ENCODE measurements around the gene SCFD2. TPM values are rescaled to one million over a fixed set of nuclear protein-coding genes. Genes with fewer than 3 reads are reported as not detected.
A peak's percentile ranks its signal among the peaks of the same experiment; 100 is the strongest.
"Not testable (repeated sequence)": the region's sequence is repeated elsewhere in the genome, so short reads cannot be mapped to it uniquely, and the experiment has no call there.

Gene SCFD2
- 10.3 TPM for polyA plus RNA-seq (ENCODE audit: insufficient read length)

DNA sequence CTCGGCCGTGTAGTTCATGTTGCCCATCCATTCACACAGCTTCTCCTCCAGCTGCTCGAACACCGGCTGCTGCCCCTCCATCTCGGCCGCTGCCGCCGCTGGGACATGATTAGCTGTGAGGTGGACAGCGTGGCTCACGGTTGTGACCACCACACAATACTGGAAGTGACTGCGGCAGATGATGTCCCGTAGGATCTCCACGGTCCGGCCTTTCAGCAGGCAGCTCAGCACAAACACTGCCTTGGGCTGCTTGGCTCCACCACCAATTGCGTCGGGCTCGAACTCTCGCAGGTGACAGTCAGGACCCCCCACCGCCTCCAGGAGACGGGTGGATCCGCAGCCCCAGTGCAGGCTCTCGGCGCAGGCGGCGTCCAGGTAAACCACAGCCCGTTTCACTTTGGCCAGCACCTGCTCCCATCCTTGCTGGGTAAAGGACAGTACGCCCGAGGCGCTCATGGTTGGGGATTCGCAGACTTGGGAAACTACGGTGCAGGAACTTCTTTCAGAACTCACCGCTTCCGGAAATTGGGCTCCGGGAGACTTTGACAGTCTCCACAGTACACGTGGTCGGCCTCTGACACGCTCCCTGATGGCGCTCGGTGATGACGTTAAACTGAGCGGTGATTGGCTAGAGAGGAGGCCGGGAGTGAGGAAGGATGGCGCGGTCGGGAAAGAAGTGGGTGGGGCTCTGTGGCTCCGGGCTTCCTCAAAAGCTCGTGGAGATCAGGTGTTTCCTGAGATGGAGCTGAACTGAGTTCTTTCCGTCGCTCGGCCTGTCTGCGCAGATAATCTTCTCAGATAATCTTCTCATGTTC, at the start of gene SCFD2:
SCFD2 (minus strand) TSS at position 576 of the 815 bp plus-strand sequence.
- peak; percentile 98 for DNase-seq

GRCh38 chr4:53409479-53409878, 43.6 kb upstream of the SCFD2 start:
- DNase-seq = not testable (repeated sequence)

DNA sequence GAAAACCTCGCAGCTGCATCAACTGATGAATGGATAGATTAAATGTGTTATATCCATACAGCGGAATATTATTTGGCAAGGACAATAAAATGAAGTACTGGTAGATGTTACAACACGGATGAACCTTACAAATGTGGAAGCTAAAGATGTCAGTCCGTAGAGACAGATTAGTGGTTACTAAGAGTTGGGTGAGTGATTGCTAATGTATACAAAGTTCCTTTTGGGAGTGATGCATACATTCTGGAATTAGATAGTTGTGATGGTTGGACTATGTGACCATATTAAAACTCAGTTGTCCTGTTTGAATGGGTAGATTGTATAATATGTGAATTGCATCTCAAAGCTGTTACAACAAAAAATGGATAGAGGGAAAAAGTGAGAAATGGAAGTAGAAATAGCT, 14.4 kb upstream of the SCFD2 start:
- no peak for DNase-seq

GRCh38 chr4:53378171-53378482, 12.3 kb upstream of the SCFD2 start:
- no peak for DNase-seq

DNA sequence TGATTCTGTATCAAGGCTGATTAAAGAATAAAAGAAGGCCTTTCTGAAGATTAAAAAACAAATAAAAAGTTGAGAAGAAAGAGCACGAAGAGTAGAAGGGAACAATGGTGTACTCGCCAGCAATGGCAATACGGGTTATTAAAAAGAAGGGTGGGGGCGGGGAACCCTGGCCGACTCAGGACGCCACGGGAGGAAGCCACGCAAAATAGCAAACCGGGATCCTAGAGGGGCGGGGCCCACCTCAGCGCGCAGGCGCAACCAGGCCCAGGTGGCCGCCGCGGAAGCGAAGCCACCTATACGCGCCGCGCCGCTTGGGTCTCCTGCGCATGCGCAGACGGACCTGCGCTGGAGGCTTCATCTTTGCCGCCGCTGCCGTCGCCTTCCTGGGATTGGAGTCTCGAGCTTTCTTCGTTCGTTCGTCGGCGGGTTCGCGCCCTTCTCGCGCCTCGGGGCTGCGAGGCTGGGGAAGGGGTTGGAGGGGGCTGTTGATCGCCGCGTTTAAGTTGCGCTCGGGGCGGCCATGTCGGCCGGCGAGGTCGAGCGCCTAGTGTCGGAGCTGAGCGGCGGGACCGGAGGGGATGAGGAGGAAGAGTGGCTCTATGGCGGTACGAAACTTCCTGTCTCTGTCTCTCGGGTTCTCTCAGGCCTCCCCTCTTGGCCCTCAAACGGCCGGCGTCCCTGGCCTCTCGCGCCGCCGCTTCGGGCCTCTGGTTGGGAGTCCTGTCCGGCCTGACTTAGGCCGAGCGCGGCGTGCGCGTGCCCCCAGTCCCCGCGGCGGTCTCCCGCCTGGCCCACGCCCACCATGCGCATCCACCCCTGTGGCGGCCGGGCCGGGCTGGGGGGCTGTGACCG, 11.7 kb upstream of the SCFD2 start, which contains the start of gene FIP1L1:
FIP1L1 (plus strand) TSS at position 323 of the 852 bp plus-strand sequence; CDS start at position 521, 198 bp downstream.
- peak; percentile 96 for DNase-seq

DNA sequence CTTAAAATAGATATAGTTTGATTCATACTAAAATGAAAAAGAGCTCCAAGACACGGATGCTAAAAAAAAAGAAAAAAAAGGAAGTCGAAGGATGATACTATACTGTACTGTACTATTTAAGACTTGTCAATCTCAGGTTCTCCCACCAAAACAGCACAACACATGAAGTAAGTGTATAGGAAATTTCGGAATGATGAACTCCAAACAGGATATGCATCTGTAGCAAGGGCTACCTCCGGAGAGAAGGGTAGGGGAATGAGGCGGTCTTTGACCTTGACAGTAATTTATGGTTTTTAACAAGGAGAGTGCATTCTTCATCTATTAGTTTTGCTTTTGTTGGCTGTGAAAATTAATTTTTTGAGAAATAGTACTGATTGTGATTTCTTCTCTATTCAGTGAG, 11.0 kb upstream of the SCFD2 start:
- DNase-seq = no peak

GRCh38 chr4:53374777-53375258, 9.0 kb upstream of the SCFD2 start:
- DNase-seq = no peak

DNA sequence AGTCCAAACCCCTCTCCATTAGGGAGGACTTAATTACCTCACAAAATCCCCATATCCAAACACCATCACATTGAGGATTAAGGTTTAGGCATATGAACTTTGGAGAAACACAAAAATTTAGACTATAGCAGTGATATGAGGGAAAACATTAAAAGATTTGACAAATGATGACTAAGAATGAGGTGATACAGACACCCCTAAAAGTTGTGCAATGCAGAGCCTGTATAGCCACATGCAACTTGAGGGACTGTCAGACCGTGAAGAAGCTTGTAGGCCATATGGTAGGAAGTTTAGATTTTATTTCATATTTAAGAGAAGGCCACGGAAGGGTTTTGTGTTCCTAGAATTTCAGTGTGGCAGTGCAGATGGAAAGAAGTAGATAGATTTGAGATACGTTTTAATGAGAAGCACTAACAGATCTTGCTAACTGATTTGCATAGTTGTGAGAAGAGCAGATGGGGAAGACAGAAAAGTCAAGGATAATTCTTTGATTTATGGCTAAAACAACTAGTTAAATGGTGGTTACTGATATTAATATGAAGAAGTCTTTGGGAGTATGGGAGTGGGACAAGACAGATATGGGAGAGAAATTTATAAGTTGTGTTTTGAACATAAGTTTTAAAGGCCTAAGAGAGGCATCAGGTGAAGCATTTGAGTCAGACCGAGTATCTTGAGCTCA, 6.1 kb upstream of the SCFD2 start:
- DNase-seq = no peak

- DNase-seq = no peak
Observed at GRCh38 chr4:53371049-53371448, 5.2 kb upstream of the SCFD2 start.

- DNase-seq = no peak
Observed at GRCh38 chr4:53367721-53368120, 1.9 kb upstream of the SCFD2 start.

DNA sequence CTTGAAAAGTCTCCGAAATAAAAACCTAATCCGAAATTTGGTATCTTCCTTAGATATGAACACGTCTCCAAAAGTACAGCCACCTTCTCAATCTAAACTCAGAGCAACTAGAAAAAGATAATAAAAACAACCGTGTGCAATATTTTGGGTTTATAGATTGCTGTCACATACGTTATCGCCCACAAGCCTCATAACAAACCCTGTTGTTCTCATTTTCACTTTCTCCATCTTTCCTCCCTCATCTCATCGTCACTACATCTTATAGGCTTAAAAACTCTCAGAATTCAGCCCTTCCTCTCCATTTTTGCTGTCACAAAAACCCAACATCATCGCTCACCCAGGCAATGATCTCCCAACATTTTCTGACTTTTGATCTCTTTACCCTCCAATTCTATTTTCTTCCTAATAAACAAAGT, 448 bp upstream of the SCFD2 start:
- DNase-seq = no peak

GRCh38 chr4:53365121-53365485, 758 bp downstream of the SCFD2 start:
- DNase-seq = no peak

DNA sequence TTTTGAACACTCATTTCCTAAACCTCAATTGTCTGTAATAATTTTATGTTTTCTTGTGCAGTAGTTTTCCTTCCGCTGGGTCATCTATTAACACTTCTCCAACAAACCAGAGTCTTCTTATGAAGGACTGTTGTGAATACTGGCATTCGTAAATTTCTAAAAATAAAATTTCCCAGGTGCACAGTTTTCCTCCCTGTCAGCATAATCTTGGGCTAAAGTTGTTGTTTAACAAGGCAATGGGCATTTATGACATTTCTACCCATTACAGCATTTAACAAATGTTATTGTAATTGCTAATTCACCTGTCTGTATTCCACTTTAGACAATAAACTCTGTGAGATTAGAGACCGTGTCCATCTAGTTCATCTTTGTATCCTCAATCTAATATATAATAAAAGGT, 1.2 kb downstream of the SCFD2 start:
- no peak for DNase-seq

GRCh38 chr4:53362093-53362492, 3.8 kb downstream of the SCFD2 start:
- no peak for DNase-seq

DNA sequence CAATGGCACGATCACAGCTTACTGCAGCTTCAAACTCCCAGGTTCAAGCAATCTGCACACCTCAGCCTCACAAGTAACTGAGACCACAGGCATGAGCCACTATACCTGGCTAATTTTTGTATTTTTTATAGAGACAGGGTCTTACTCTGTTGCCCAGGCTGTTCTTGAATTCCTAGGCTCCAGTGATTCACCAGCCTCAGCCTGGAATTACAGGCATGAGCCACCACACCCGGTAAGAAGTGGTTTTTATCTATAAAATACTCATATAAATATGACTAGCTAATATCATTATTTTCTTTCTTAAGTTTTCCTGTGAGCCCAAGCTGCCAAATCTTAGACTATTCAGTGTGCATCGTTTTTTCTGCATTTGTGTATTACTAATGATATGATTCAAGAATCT, 4.4 kb downstream of the SCFD2 start:
- no peak for DNase-seq

DNA sequence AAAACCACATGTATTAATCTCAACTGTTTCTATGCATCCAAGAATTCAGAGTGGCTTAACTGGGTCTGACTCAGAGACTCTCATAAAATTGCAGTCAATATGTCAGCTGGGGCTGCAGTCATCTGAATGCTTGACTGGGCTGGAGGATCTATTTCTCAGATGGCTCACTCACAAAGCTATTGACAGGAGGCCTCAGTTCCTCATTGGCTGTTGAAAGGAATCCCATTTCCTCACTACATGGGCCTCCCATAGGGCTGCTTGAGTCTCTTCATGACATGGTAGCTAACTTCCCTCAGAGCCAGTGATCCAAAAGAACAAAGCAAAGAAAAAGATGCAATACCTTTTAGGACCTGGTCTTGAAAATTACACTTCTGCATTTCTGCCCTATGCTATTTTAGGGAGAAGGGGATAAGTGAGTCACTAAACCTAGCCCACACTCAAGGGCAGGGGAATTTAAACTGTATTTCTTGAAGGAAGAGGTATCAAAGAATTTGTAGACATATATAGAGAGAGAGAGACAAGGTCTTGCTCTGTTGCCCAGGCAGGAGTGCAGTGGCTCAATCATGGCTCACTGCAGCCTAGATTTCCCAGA, 9.8 kb downstream of the SCFD2 start:
- DNase-seq = no peak

DNA sequence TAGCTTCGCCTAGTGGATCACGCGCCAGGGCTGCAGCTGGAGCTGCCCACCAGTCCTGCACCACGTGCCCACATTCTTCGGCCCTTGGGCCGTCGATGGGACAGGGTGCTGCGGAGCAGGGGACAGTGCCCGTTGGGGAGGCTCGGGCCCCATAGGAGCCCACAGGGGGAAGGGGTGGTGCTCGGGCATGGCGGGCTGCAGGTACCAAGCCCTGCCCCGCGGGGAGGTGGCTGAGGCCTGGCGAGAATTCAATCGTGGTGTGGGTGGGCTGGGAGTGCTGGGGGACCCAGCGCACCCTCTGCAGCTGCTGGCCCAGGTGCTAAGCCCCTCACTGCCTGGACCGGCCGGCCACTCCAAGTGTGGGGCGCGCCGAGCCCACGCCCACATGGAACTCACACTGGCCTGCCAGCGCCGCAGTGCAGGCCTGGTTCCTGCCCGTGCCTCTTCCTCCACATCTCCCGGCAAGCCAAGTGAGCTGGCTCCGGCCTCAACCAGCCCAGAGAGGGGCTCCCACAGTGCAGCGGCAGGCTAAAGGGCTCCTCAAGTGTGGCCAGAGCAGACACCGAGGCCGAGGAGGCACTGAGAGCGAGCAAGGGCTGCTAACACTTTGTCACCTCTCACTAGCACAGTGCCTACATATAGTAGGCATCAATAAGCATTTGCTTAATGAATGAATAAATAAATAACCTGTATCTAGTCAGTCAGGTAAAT, 11.7 kb downstream of the SCFD2 start:
- no peak for DNase-seq

- DNase-seq = peak; percentile 19
Observed at GRCh38 chr4:53349091-53349491, 16.8 kb downstream of the SCFD2 start.

- no peak for DNase-seq
Observed at GRCh38 chr4:53348046-53348445, 17.8 kb downstream of the SCFD2 start.

DNA sequence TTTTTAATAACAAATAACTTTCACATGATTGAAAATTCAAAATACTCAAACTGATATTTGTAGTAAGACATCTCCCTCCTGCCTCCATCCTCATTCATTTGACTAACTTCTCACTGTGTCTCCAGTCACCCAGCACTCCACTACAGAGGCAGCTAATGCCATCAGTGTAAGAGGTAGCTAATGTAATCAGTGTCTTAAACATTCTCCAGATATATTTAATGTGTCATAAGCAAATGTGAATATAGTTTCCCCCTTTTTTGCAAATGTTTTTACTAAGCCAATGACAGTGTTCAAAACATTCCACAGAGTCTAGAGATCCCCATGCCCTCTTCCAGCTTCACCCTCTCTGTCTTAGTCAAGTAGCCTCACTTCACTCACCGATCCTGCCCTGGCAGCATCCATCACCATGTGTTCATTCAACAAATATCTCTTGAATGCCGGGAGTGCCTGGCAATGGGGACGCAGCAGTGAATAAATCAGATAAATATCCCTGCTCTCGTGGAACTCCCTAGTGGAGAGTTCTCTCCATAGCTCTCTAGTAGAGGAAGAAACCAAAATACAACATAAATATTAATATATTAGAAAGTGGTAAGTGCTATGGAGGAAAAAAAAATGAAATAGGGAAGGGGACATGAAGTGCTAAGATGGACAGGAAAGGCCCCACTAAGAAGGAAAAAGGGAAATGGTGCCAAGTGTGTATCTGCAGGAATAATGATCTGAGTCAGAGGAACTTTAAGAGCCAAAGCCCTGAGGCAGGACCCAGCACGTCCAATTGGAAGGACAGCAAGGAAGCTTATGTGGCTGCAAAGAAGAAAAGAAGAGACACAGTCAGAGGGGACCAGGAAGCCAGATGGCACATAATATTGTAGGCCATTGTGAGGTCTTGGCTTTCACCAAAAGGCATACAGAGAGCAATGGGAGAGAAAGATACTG, 18.7 kb downstream of the SCFD2 start:
- DNase-seq = no peak

GRCh38 chr4:53346392-53346791, 19.5 kb downstream of the SCFD2 start:
- not testable (repeated sequence) for DNase-seq
